NCI-H1092 (cell line): ENCODE data around the gene NME7.

Experiments
- DNase-seq: peaks from one replicate; lab custom pipeline; 2025; lab: John Stamatoyannopoulos, UW

The NME7 gene

GRCh38 chr1:169106095-169106920 lies 261.3 kb downstream of the NME7 start, which contains the start of gene ATP1B1:
ATP1B1 (plus strand) TSS chr1:169106690; CDS start chr1:169106830, 140 bp downstream.
- peak; percentile 96 for DNase-seq

GRCh38 chr1:169105434-169106094 lies 262.0 kb downstream of the NME7 start:
- peak; percentile 79 for DNase-seq

GRCh38 chr1:169105087-169105433 lies 262.5 kb downstream of the NME7 start:
- DNase-seq = no peak

- no peak for DNase-seq
These were observed 264.1 kb downstream of the NME7 start for GRCh38 chr1:169103480-169103893.

- no peak for DNase-seq
These were observed 264.6 kb downstream of the NME7 start for GRCh38 chr1:169103002-169103401.

GRCh38 chr1:169102567-169102966 lies 265.0 kb downstream of the NME7 start:
- peak; percentile 53 for DNase-seq

- no peak for DNase-seq
These were observed 266.9 kb downstream of the NME7 start for GRCh38 chr1:169100651-169101088.

GRCh38 chr1:169100208-169100607 lies 267.4 kb downstream of the NME7 start:
- no peak for DNase-seq

- DNase-seq = no peak
These were observed 268.0 kb downstream of the NME7 start for GRCh38 chr1:169099561-169099960.

GRCh38 chr1:169098380-169098779 lies 269.2 kb downstream of the NME7 start:
- no peak for DNase-seq

- no peak for DNase-seq
These were observed 272.6 kb downstream of the NME7 start for GRCh38 chr1:169094897-169095569.

GRCh38 chr1:169092399-169092798 lies 275.2 kb downstream of the NME7 start:
- no peak for DNase-seq

- no peak for DNase-seq
These were observed 276.1 kb downstream of the NME7 start for GRCh38 chr1:169091480-169091941.

GRCh38 chr1:169090900-169091311 lies 276.7 kb downstream of the NME7 start:
- DNase-seq = no peak

GRCh38 chr1:169090308-169090899 lies 277.2 kb downstream of the NME7 start:
- DNase-seq = no peak

GRCh38 chr1:169089776-169090175 lies 277.8 kb downstream of the NME7 start:
- DNase-seq = no peak

GRCh38 chr1:169087876-169088275 lies 279.7 kb downstream of the NME7 start:
- DNase-seq = no peak

GRCh38 chr1:169086603-169087455 lies 280.8 kb downstream of the NME7 start:
- DNase-seq = no peak

GRCh38 chr1:169085911-169086310 lies 281.7 kb downstream of the NME7 start:
- no peak for DNase-seq
